Measurements from ENCODE around the gene IMPDH1.

Gene IMPDH1

GRCh38 chr7:128405471-128406313 lies 4.1 kb downstream of the IMPDH1 start:
- H3K4me1 Mint-ChIP-seq (ENCODE audit: low read depth): peaks cover 52% of the 10 kb centered on the region

DNA sequence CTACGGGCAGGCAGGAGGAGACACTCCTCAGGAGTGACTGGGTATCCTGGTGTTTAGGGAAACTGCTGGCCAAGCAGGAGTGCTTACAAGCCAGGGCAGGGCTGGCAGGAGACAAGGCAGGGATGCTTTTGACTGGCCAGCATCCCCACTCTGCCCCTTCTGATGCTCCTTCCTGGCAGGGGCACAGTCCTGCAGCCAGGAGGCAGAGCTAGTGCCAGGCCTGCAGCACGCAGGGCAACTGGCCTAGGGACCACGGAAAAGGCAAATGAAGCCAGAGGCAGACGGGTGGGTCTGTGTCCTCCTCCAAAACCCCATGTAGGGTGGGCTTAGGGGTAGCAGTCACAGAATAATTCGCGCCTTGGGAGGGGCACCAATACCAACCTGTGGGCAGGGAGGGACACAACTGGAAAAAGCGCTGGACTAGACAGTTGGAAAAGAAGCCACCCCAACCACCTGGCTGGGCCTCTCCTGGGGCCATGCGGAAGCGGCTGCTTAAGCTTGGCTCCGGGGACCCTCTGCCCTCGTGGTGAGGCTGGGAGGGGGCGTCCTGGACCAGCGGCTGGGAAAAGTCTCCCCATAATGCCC lies 4.8 kb downstream of the IMPDH1 start:
- Mint-ChIP-seq H3K27ac (peak overlapping the region; percentile 96), H3K4me1 (ENCODE audit: low read depth) (peaks cover 52% of the 10 kb centered on the region), H3K27me3 (no peaks in the 10 kb centered on the region), H3K36me3 (ENCODE audit: low read depth) (peaks cover 73% of the 10 kb centered on the region), H3K9me3 (no peaks in the 10 kb centered on the region), H3K4me3 (peak overlapping the region; percentile 80)
- intact Hi-C loops (cut with micrococcal nuclease): no loop called here

More at GRCh38 chr7:128405471-128406313, 4.1 kb downstream of the IMPDH1 start:
- intact Hi-C loops (cut with micrococcal nuclease): no loop called here
- peaks cover 71% of the 10 kb centered on the region for H3K36me3 Mint-ChIP-seq (ENCODE audit: low read depth)
- H3K27ac Mint-ChIP-seq: peak overlapping the region; percentile 96
- no peaks in the 10 kb centered on the region for H3K9me3 Mint-ChIP-seq
- H3K4me3 Mint-ChIP-seq: peak overlapping the region; percentile 93
- no peaks in the 10 kb centered on the region for H3K27me3 Mint-ChIP-seq

DNA sequence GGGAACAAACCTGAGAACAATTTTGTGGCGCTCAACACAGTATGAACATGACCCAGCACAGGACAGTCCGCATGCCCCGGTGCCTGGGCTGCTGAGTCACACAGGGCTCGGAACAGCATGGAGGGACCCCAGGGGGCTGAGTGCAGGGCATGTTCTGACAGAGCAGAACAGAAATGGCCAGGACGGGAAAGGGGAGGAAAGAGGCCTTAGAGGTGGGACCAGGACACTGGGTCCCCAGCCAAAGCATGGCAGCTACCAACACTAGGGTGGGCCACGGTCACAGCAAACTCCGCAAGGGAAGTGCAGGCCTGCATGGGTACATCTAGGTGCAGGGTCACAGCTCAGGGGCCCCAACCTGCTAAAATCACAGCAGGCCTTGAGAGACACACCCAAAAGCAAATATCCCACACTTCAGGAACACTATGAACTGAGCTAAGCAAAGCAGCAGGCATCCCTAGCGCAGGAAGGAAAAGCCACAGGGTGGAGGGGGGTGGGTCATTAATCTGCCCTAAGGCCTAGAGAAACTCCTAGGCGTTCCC lies 5.6 kb downstream of the IMPDH1 start:
- Mint-ChIP-seq H3K4me1 (ENCODE audit: low read depth) (peaks cover 52% of the 10 kb centered on the region), H3K27me3 (no peaks in the 10 kb centered on the region), H3K27ac (peak overlapping the region; percentile 50)

GRCh38 chr7:128403676-128404075 lies 6.1 kb downstream of the IMPDH1 start:
- H3K4me3 Mint-ChIP-seq: peak overlapping the region; percentile 80
- peaks cover 52% of the 10 kb centered on the region for H3K4me1 Mint-ChIP-seq (ENCODE audit: low read depth)
- H3K9me3 Mint-ChIP-seq: no peaks in the 10 kb centered on the region
- H3K27me3 Mint-ChIP-seq: no peaks in the 10 kb centered on the region
- H3K27ac Mint-ChIP-seq: peak overlapping the region; percentile 50
- H3K36me3 Mint-ChIP-seq (ENCODE audit: low read depth): peaks cover 76% of the 10 kb centered on the region
- intact Hi-C loops (cut with micrococcal nuclease): no loop called here

More for the DNA sequence above, 5.6 kb downstream of the IMPDH1 start:
- Mint-ChIP-seq H3K36me3 (ENCODE audit: low read depth) (peaks cover 76% of the 10 kb centered on the region), H3K9me3 (no peaks in the 10 kb centered on the region), H3K4me3 (peak overlapping the region; percentile 80)
- intact Hi-C loops (cut with micrococcal nuclease): no loop called here

DNA sequence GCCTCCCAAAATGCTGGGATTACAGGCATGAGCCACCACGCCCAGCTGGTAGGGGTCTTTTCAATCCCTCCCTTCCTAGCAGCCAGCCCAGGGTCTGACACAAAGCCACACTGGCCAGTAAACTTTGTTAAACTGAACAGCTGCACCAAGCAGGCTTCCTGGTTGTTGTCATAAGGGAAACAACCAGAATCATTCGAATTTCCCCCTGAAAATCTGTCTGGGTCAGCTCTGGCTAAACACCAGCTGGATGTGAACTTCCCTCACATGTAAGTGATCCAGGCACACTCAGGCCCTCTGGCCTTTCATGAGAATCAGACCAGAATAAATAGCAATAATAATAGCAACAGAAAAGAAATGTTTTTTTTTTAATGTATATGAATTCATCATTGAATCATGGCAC lies 7.4 kb downstream of the IMPDH1 start:
- H3K27ac Mint-ChIP-seq: no peak overlapping the region
- H3K36me3 Mint-ChIP-seq (ENCODE audit: low read depth): peaks cover 82% of the 10 kb centered on the region

GRCh38 chr7:128400566-128400965 lies 9.2 kb downstream of the IMPDH1 start:
- intact Hi-C loops (cut with micrococcal nuclease): no loop called here
- Mint-ChIP-seq H3K4me1 (ENCODE audit: low read depth) (peaks cover 28% of the 10 kb centered on the region), H3K9me3 (no peaks in the 10 kb centered on the region), H3K27me3 (no peaks in the 10 kb centered on the region), H3K27ac (no peak overlapping the region), H3K4me3 (no peak overlapping the region), H3K36me3 (ENCODE audit: low read depth) (peaks cover 99% of the 10 kb centered on the region)

More for the DNA sequence above, 7.4 kb downstream of the IMPDH1 start:
- no peaks in the 10 kb centered on the region for H3K9me3 Mint-ChIP-seq
- H3K4me1 Mint-ChIP-seq (ENCODE audit: low read depth): peaks cover 41% of the 10 kb centered on the region
- no peak overlapping the region for H3K4me3 Mint-ChIP-seq
- intact Hi-C loops (cut with micrococcal nuclease): no loop called here
- H3K27me3 Mint-ChIP-seq: no peaks in the 10 kb centered on the region

DNA sequence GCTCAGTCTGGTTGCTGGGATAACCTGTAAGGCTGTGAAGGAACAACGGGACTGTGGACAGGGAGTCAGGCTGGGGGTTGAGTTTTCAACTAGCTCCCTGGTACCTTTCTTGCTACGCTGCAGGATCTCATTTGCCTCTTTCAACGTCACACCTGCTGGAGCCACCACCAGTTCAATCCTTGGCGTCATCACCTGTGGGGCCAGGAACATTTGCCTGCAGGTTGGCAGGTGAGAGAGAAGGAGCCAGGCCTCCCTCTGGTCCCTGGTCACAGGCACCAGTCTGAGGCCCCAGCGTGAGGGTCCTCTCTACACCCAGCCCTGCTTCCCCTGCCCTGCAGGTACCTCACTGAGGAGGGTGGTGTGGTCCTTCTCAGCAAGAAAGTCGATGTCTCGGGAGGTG lies 9.8 kb downstream of the IMPDH1 start:
- Mint-ChIP-seq H3K27me3 (no peaks in the 10 kb centered on the region), H3K36me3 (ENCODE audit: low read depth) (peaks cover 99% of the 10 kb centered on the region), H3K9me3 (no peaks in the 10 kb centered on the region), H3K4me3 (no peak overlapping the region), H3K4me1 (ENCODE audit: low read depth) (peaks cover 24% of the 10 kb centered on the region), H3K27ac (no peak overlapping the region)
- intact Hi-C loops (cut with micrococcal nuclease): loop anchor here (2.0 kb wide), 1 partner anchor 59 kb away; no protein-coding TSS in a partner anchor

GRCh38 chr7:128398841-128399135 lies 11.0 kb downstream of the IMPDH1 start:
- Mint-ChIP-seq H3K9me3 (no peaks in the 10 kb centered on the region), H3K27me3 (no peaks in the 10 kb centered on the region), H3K27ac (no peak overlapping the region), H3K4me1 (ENCODE audit: low read depth) (peaks cover 19% of the 10 kb centered on the region), H3K4me3 (no peak overlapping the region), H3K36me3 (ENCODE audit: low read depth) (peaks cover 100% of the 10 kb centered on the region)
- intact Hi-C loops (cut with micrococcal nuclease): loop anchor here (1.0 to 2.0 kb wide), 2 partner anchors 28 to 60 kb away; no protein-coding TSS in a partner anchor

DNA sequence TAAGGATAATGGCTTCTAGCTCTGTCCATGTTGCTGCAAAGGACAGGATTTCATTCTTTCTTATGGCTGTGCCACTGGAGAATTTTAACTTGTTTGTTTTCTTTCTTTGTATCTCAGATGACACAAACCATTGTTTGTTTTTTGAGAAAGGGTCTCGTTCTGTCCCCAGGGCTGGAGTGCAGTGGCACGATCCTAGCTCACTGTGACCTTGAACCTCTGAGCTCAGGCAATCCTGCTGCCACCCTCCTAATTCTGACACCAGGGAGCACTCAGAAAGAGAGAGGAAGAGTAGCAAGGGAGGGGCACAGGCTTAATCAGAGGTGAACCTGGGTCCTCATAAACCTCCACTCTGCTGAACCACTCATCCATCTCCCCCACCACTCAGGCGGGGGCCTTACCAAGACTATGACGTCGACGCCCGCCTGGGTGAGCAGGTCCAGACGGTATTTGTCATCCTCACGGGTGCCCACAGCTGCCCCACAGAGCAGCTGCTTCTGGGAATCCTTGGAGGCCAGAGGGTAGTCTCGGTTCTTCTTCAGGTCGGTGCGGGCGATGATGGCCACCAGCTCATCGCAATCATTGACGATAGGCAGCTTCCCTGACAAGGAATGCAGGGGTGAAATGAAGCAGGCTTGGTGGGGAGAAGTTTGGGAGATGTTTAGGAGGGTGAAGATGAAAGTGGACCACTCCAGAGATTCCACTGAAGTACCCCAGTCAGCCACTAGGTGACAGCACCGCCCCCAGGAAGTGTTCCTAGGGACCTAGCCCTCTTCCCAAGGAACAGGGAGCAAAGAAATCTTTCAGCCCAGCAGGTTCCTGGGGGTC lies 11.6 kb downstream of the IMPDH1 start:
- Mint-ChIP-seq H3K27me3 (no peaks in the 10 kb centered on the region), H3K27ac (no peak overlapping the region), H3K9me3 (no peaks in the 10 kb centered on the region), H3K4me1 (ENCODE audit: low read depth) (peaks cover 13% of the 10 kb centered on the region), H3K36me3 (ENCODE audit: low read depth) (peaks cover 100% of the 10 kb centered on the region), H3K4me3 (no peak overlapping the region)
- intact Hi-C loops (cut with micrococcal nuclease): loop anchor here (1.0 to 2.0 kb wide), 2 partner anchors 28 to 61 kb away; no protein-coding TSS in a partner anchor

GRCh38 chr7:128396357-128396756 lies 13.4 kb downstream of the IMPDH1 start:
- Mint-ChIP-seq H3K4me1 (ENCODE audit: low read depth) (peaks cover 7% of the 10 kb centered on the region), H3K4me3 (no peak overlapping the region), H3K36me3 (ENCODE audit: low read depth) (peaks cover 100% of the 10 kb centered on the region), H3K9me3 (no peaks in the 10 kb centered on the region), H3K27me3 (no peaks in the 10 kb centered on the region), H3K27ac (no peak overlapping the region)
- intact Hi-C loops (cut with micrococcal nuclease): no loop called here

DNA sequence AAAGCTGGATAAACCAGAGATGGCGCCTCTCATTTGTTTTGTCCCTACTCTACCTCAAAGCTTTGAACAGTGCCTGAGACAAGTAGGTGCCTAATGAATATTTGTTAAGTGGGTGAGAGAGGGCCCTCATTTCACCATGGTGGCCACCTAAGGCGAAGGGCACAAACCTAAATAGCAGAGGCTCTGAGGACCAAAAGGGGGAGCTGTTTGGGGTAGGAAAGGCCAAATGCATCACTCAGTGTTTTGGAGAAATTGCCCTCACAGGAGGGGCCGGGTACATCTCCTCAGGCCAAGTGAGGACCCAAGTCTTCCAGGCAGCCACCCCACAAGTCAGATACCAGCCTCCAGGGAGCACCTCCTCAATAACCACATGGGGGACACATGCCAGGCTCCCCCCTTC lies 14.0 kb downstream of the IMPDH1 start:
- intact Hi-C loops (cut with micrococcal nuclease): no loop called here
- peaks cover 97% of the 10 kb centered on the region for H3K36me3 Mint-ChIP-seq (ENCODE audit: low read depth)
- no peak overlapping the region for H3K4me3 Mint-ChIP-seq
- no peaks in the 10 kb centered on the region for H3K27me3 Mint-ChIP-seq
- H3K27ac Mint-ChIP-seq: no peak overlapping the region
- no peaks in the 10 kb centered on the region for H3K9me3 Mint-ChIP-seq
- H3K4me1 Mint-ChIP-seq (ENCODE audit: low read depth): peaks cover 12% of the 10 kb centered on the region

DNA sequence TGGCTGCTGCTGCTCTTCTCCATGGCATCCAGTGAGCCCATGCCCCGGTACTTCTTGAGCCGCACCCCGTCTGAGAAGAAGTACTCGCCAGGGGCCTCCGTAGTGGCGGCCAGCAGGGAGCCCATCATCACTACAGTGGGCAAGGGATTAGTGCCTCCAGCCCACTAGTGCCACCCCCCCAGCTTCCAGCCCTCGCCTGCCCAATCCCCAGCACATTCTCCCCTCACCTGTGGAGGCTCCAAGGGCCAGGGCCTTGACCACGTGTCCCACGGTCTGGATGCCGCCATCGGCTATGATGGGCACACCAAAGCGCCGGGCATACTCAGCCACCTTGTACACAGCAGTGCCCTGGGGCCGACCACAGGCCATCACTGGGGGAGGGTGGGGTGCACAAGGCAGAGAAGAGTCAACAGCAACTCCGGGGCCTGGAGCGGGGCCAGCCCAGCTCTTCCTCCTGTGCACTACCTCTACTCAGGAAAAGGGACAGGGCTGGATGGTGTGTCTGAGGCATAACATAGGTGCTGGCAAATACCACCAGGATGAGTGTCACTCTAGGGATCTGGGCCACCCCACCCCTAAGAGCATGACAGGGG lies 14.8 kb downstream of the IMPDH1 start:
- peaks cover 89% of the 10 kb centered on the region for H3K36me3 Mint-ChIP-seq (ENCODE audit: low read depth)
- intact Hi-C loops (cut with micrococcal nuclease): no loop called here
- no peak overlapping the region for H3K4me3 Mint-ChIP-seq
- H3K27ac Mint-ChIP-seq: no peak overlapping the region
- H3K9me3 Mint-ChIP-seq: no peaks in the 10 kb centered on the region
- no peaks in the 10 kb centered on the region for H3K27me3 Mint-ChIP-seq
- H3K4me1 Mint-ChIP-seq (ENCODE audit: low read depth): peaks cover 12% of the 10 kb centered on the region

DNA sequence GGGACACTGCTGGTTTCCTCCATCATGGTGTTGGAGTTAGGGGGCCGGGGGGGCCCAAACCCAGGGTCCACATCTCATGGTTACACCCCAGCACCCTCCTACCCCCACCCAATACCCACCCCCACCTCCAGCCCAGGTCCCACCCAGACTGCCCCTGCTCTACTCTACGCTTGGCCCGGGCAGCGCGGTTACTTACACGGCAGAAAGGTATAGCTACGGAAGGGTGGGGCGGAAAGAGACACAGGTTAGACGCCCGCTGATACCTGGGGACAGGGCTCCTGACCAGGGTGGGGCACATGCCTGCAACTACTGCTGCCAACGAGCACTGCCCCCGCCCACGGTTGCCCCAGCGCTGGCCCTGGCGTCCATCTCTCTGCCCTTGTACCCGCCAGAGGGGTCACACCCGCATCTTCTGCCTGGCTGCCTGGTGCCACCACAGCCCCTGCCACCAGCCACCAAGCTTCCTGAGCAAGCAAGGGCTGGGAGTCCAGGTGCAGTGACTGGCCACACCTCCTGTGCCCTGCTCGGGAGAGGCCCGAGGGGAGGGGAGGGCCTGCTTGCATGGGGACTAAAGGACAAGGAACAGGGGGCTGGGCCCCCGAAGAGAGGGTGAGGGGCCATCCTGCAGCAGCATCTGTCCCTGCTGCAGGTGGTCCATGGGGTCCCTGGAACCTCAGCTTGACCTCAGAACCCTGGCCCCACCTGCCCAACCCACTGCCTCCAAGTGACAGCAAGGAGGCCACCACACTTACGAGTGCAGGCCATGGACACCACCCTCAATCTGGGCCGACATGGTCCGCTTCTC lies 16.1 kb downstream of the IMPDH1 start:
- intact Hi-C loops (cut with micrococcal nuclease): no loop called here
- peak overlapping the region; percentile 20 for H3K27ac Mint-ChIP-seq
- no peaks in the 10 kb centered on the region for H3K9me3 Mint-ChIP-seq
- H3K4me3 Mint-ChIP-seq: no peak overlapping the region
- peaks cover 12% of the 10 kb centered on the region for H3K4me1 Mint-ChIP-seq (ENCODE audit: low read depth)
- peaks cover 77% of the 10 kb centered on the region for H3K36me3 Mint-ChIP-seq (ENCODE audit: low read depth)
- peaks cover 2% of the 10 kb centered on the region for H3K27me3 Mint-ChIP-seq

Data from dendritic cell treated with granulocyte-macrophage colony-stimulating factor and Interleukin-4, amounts not matched to agents 40 ng/mL and 50 ng/mL, for 4 days (primary cell).